K562 (cell line): Measurements from ENCODE around the gene TRA2B. TPM values are rescaled to one million over a fixed set of nuclear protein-coding genes. Genes with fewer than 3 reads are reported as not detected.

Source experiments
- EHMT2 ChIP-seq: fragments of 450-650 bp; IDR thresholded peaks from 2 replicates; pipeline ENCODE4 v1.6.1; 2018; ENCODE audit warnings: antibody characterized with exemption
- ESRRA ChIP-seq: fragments of 450-650 bp; IDR thresholded peaks from 2 replicates; pipeline ENCODE4 v1.6.1; 2014; ENCODE audit warnings: low read depth, mild to moderate bottlenecking, moderate library complexity, borderline replicate concordance
- HNRNPLL ChIP-seq: fragments of 200-400 bp; formaldehyde crosslinking; IDR thresholded peaks from 2 replicates; pipeline ENCODE4 v1.6.1; 2017; ENCODE audit warnings: low read length, low read depth, mild to moderate bottlenecking; ENCODE audit not compliant: poor library complexity, severe bottlenecking
- HNRNPUL1 ChIP-seq: fragments of 200-400 bp; formaldehyde crosslinking; IDR thresholded peaks from 2 replicates; pipeline ENCODE4 v1.6.1; 2017; ENCODE audit warnings: low read length
- HOXB6 ChIP-seq: fragments of 250-450 bp; sonication (Bioruptor Pico); IDR thresholded peaks from 2 replicates; pipeline ENCODE4 v1.5.1; 2022; ENCODE audit warnings: mild to moderate bottlenecking, borderline replicate concordance
- LCOR ChIP-seq: sonication (generic); formaldehyde crosslinking; IDR thresholded peaks from 2 replicates; pipeline ENCODE4 v1.8.0; 2022; ENCODE audit warnings: mild to moderate bottlenecking, missing genetic modification reagents
- MTA1 ChIP-seq: fragments of 450-650 bp; IDR thresholded peaks from 2 replicates; pipeline ENCODE4 v1.6.1; 2017; ENCODE audit warnings: borderline replicate concordance
- MYNN ChIP-seq, 2 experiments: sonication (generic); formaldehyde crosslinking in 1 of 2; IDR thresholded peaks; 2 replicates each; pipeline versions ENCODE4 v1.5.0 to v1.6.1; 2016 to 2020; ENCODE audit warnings: antibody characterized with exemption in 1 of 2, missing genetic modification reagents in 1 of 2
- RAD51 ChIP-seq: fragments of 450-650 bp; IDR thresholded peaks from 2 replicates; pipeline ENCODE4 v1.7.1; 2016; ENCODE audit warnings: low read depth, mild to moderate bottlenecking, borderline replicate concordance
- SIRT6 ChIP-seq: IDR thresholded peaks from one replicate; pipeline ENCODE4 v1.6.1; 2012; ENCODE audit warnings: low read depth, mild to moderate bottlenecking, control low read depth, inconsistent platforms, low read length, moderate library complexity
- SLC30A9 ChIP-seq: fragments of 250-450 bp; sonication (Bioruptor Pico); IDR thresholded peaks from 2 replicates; pipeline ENCODE4 v1.8.0; 2022; ENCODE audit warnings: mild to moderate bottlenecking, moderate library complexity
- THAP12 ChIP-seq: fragments of 250-450 bp; sonication (Bioruptor Pico); IDR thresholded peaks from 2 replicates; pipeline ENCODE4 v1.9.0; 2021; ENCODE audit warnings: mild to moderate bottlenecking, inconsistent platforms
- TRIM24 ChIP-seq, 2 experiments: fragments of 450-650 bp; IDR thresholded peaks; 2 replicates each; pipeline ENCODE4 v1.6.1; 2016
- ZBTB40 ChIP-seq, 2 experiments: fragments of 450-650 bp in 1 of 2; sonication (generic) in 1 of 2; formaldehyde crosslinking in 1 of 2; IDR thresholded peaks; 2 replicates each; pipeline versions ENCODE4 v1.7.1 to v1.9.0; 2016 to 2022; ENCODE audit warnings: inconsistent platforms in 1 of 2, mild to moderate bottlenecking in 1 of 2, missing genetic modification reagents in 1 of 2
- ZNF224 ChIP-seq: sonication (generic); formaldehyde crosslinking; IDR thresholded peaks from 2 replicates; pipeline ENCODE4 v1.8.0; 2022; ENCODE audit warnings: mild to moderate bottlenecking, missing genetic modification reagents
- polyA plus RNA-seq, 8 experiments: library from polyadenylated mRNA; depleted of rRNA in 4 of 8; stranded (reverse) in 5 of 8; unstranded in 3 of 8; fragments of >200 nt; fragmentation: Nextera tagmentation in 2 of 8; fragmentation: Illumina TruSeq in 1 of 8; extraction: Ambion mirVana in 2 of 8; extraction: Trizol in 1 of 8; gene quantifications; 2 replicates each; pipeline versions ENCODE4 v1.2.1 to v1.2.3, GENCODE V29; 2011 to 2014; ENCODE audit warnings: inconsistent platforms in 1 of 8, missing spikeins in 1 of 8
- total RNA-seq, 7 experiments: library from RNA; depleted of rRNA in 6 of 7; stranded (reverse); fragments of >200 nt in 6 of 7; fragmentation: Illumina TruSeq in 2 of 7; extraction: Trizol in 2 of 7; gene quantifications; 2 replicates each; pipeline versions ENCODE4 v1.2.1 to v1.2.3, GENCODE V29; 2011 to 2021; ENCODE audit warnings: low replicate concordance in 1 of 7
- TF ChIP-seq, protein P1 (sequence below): fragments of 250-450 bp; sonication (Bioruptor Pico); IDR thresholded peaks from 2 replicates; pipeline ENCODE4 v1.4.0; 2020; ENCODE audit warnings: mild to moderate bottlenecking, moderate library complexity

The TRA2B gene
- total and polyA plus RNA-seq, 9 of the 15 experiments (the other 6 are each of a cell fraction or from before 2014, with no cell fraction given), result 105 to 411 (median 278) TPM

- TF ChIP-seq TRIM24 (IDR thresholded peaks at IDR 0.05) (no peak), RAD51 (no peak), THAP12 (CRISPR knock-in tag) (no peak), ZBTB40 (IDR thresholded peaks at IDR 0.05) (0 out of 2 replicates have a peak, but pooled peaks have one; percentile 51), ZBTB40 (CRISPR knock-in tag; IDR thresholded peaks at IDR 0.05) (no peak), ZNF224 (CRISPR knock-in tag) (no peak), HNRNPUL1 (no peak), HOXB6 (CRISPR knock-in tag) (no peak), MTA1 (no peak), EHMT2 (peak; percentile 62; the same call in 1 of the 2 replicates), ESRRA (no peak), MYNN (IDR thresholded peaks at IDR 0.05) (no peak; the same call in 1 of the 2 replicates), MYNN (CRISPR knock-in tag; IDR thresholded peaks at IDR 0.05) (no peak), SIRT6 (no peak), LCOR (no peak), HNRNPLL (no peak), SLC30A9 (CRISPR knock-in tag) (no peak)
- TF ChIP-seq, protein P1, sequence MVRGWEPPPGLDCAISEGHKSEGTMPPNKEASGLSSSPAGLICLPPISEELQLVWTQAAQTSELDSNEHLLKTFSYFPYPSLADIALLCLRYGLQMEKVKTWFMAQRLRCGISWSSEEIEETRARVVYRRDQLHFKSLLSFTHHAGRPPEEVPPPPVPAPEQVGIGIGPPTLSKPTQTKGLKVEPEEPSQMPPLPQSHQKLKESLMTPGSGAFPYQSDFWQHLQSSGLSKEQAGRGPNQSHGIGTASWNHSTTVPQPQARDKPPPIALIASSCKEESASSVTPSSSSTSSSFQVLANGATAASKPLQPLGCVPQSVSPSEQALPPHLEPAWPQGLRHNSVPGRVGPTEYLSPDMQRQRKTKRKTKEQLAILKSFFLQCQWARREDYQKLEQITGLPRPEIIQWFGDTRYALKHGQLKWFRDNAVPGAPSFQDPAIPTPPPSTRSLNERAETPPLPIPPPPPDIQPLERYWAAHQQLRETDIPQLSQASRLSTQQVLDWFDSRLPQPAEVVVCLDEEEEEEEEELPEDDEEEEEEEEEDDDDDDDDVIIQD (CRISPR knock-in tag), result no peak
Observed at GRCh38 chr3:185900228-185900627, 37.6 kb downstream of the TRA2B start (continued).
